Transverse colon (tissue), 4 donors: Measurements from ENCODE around the gene TADA2B.

Source experiments
- CTCF ChIP-seq, 5 experiments: fragments of 200-600 bp in 3 of 5; fragments of 450-650 bp in 2 of 5; sonication (generic) in 3 of 5; IDR thresholded peaks; 1 replicate in 2 of 5; 2 replicates in 3 of 5; pipeline ENCODE4 v1.5.1; 2016 to 2017; ENCODE audit warnings: antibody characterized with exemption in 5 of 5, inconsistent platforms in 3 of 5, mild to moderate bottlenecking in 2 of 5, moderate library complexity in 1 of 5
- POLR2A ChIP-seq: fragments of 450-650 bp; IDR thresholded peaks from one replicate; pipeline ENCODE4 v1.6.1; 2016; ENCODE audit warnings: antibody characterized with exemption, mild to moderate bottlenecking, moderate library complexity
- POLR2AphosphoS5 ChIP-seq, 3 donors: sonication (generic); formaldehyde crosslinking; IDR thresholded peaks; one replicate each; pipeline ENCODE4 v1.6.1; 2016; ENCODE audit warnings: antibody characterized with exemption in 3 of 3

- TF ChIP-seq POLR2AphosphoS5 (IDR thresholded peaks at IDR 0.05) (no peak), CTCF (IDR thresholded peaks at IDR 0.05) (no peak), POLR2A (no peak)
Measured at GRCh38 chr4:7023901-7024300, 19.3 kb upstream of the TADA2B start.
